Caco-2 (cell line): ENCODE measurements around the gene RAB19. TPM values are rescaled to one million over a fixed set of nuclear protein-coding genes. Genes with fewer than 3 reads are reported as not detected.
"Not testable (repeated sequence)": the region's sequence is repeated elsewhere in the genome, so short reads cannot be mapped to it uniquely, and the experiment has no call there.

Experiments used
- BruUV-seq: library from RNA; stranded (reverse); fragments of 400-500 nt; replicated peaks from 2 replicates; lab custom pipeline; 2021; lab: Mats Ljungman, UMichigan
- CTCF ChIA-PET: fragments of 300-600 bp; sonication (Branson Sonifier 250); formaldehyde crosslinking; loops from one replicate; lab custom pipeline; 2022; ENCODE audit warnings: antibody characterized with exemption; lab: Charles Lee
- POLR2A ChIA-PET: fragments of 300-600 bp; sonication (Branson Sonifier 250); formaldehyde crosslinking; loops from one replicate; lab custom pipeline; 2022; ENCODE audit warnings: antibody characterized with exemption; lab: Charles Lee
- DNase-seq, 2 experiments: peaks; one replicate each; pipeline versions ENCODE4 v3.0.0 to v3.0.0-alpha.2; 2020 to 2022
- H3K27me3 ChIP-seq: replicated peaks from 2 replicates; pipeline ENCODE4 v1.6.0; 2011; ENCODE audit warnings: low read length; ENCODE audit not compliant: control insufficient read depth, insufficient read depth
- H3K36me3 ChIP-seq: 2 replicates; pipeline ENCODE4 v1.5.1; 2011; ENCODE audit warnings: low read length; ENCODE audit not compliant: control insufficient read depth, insufficient read depth
- H3K4me1 ChIP-seq: fragments of 250-450 bp; sonication (Bioruptor Pico); 2 replicates; pipeline ENCODE4 v1.5.1; 2020; ENCODE audit warnings: mild to moderate bottlenecking
- H3K4me3 ChIP-seq: 2 replicates; pipeline ENCODE4 v1.5.1; 2011; ENCODE audit warnings: low read depth, mild to moderate bottlenecking, control low read depth, low read length
- H3K9me3 ChIP-seq: fragments of 250-450 bp; sonication (Bioruptor Pico); 2 replicates; pipeline ENCODE4 v1.5.1; 2020; ENCODE audit warnings: mild to moderate bottlenecking, moderate library complexity
- H3K27ac Mint-ChIP-seq: one replicate; pipeline ENCODE4 v1.8.0; 2022; ENCODE audit warnings: mixed read lengths; ENCODE audit not compliant: unreplicated experiment
- H3K27me3 Mint-ChIP-seq: one replicate; pipeline ENCODE4 v1.8.0; 2022; ENCODE audit warnings: mixed read lengths; ENCODE audit not compliant: insufficient read depth, unreplicated experiment
- H3K36me3 Mint-ChIP-seq: one replicate; pipeline ENCODE4 v1.8.0; 2022; ENCODE audit warnings: mild to moderate bottlenecking, mixed read lengths; ENCODE audit not compliant: insufficient read depth, unreplicated experiment
- H3K4me1 Mint-ChIP-seq: one replicate; pipeline ENCODE4 v1.8.0; 2022; ENCODE audit warnings: low read depth, mixed read lengths; ENCODE audit not compliant: unreplicated experiment
- H3K4me3 Mint-ChIP-seq: one replicate; pipeline ENCODE4 v1.8.0; 2022; ENCODE audit warnings: mild to moderate bottlenecking, moderate library complexity, mixed read lengths; ENCODE audit not compliant: unreplicated experiment
- H3K9me3 Mint-ChIP-seq: one replicate; pipeline ENCODE4 v1.8.0; 2022; ENCODE audit warnings: mixed read lengths; ENCODE audit not compliant: unreplicated experiment
- CTCF ChIP-seq, 2 experiments: fragments of 200-600 bp in 1 of 2; IDR thresholded peaks; 1 replicate in 1 of 2; 2 replicates in 1 of 2; pipeline versions ENCODE4 v1.5.1 to v1.8.0; 2011 to 2022; ENCODE audit warnings: antibody characterized with exemption in 1 of 2, control low read depth in 1 of 2, inconsistent platforms in 1 of 2, low read depth in 1 of 2, low read length in 1 of 2, mild to moderate bottlenecking in 1 of 2, moderate library complexity in 1 of 2; ENCODE audit not compliant: insufficient read depth in 1 of 2, severe bottlenecking in 1 of 2, unreplicated experiment in 1 of 2
- intact Hi-C: fragments of 100-400 bp; cut with micrococcal nuclease; formaldehyde crosslinking; loops from one replicate; pipeline ENCODE4 v1.10.0; 2022; ENCODE audit not compliant: unreplicated experiment
- total RNA-seq: library from RNA; stranded (reverse); gene quantifications from 2 replicates; pipeline ENCODE4 v1.2.3, GENCODE V29; 2022

The RAB19 gene
- total RNA-seq, 1 experiment from 2014 or later, result 3.8 TPM

GRCh38 chr7:140416560-140416959, 12.7 kb downstream of the RAB19 start:
- Mint-ChIP-seq H3K27me3 (no peaks in the 10 kb centered on the region), H3K9me3 (no peaks in the 10 kb centered on the region), H3K4me3 (no peak overlapping the region), H3K4me1 (peaks cover 8% of the 10 kb centered on the region), H3K36me3 (no peaks in the 10 kb centered on the region), H3K27ac (no peak overlapping the region)
- Histone ChIP-seq H3K27me3 (no peaks in the 10 kb centered on the region), H3K9me3 (no peaks in the 10 kb centered on the region), H3K4me1 (peaks cover 8% of the 10 kb centered on the region; the same call in 1 of the 2 replicates), H3K36me3 (no peaks in the 10 kb centered on the region), H3K4me3 (no peak overlapping the region)
- no TSS peak for BruUV-seq
- CTCF ChIA-PET, result no interaction called here
- POLR2A ChIA-PET, result no interaction called here
- intact Hi-C loops, result no loop called here
- no peak for TF ChIP-seq CTCF (IDR thresholded peaks at IDR 0.05; ENCODE audit: insufficient read depth in 1 of 2, low read depth in 1 of 2, low read length in 1 of 2, severe bottlenecking in 1 of 2, unreplicated experiment in 1 of 2)
- DNase-seq, result no peak

DNA sequence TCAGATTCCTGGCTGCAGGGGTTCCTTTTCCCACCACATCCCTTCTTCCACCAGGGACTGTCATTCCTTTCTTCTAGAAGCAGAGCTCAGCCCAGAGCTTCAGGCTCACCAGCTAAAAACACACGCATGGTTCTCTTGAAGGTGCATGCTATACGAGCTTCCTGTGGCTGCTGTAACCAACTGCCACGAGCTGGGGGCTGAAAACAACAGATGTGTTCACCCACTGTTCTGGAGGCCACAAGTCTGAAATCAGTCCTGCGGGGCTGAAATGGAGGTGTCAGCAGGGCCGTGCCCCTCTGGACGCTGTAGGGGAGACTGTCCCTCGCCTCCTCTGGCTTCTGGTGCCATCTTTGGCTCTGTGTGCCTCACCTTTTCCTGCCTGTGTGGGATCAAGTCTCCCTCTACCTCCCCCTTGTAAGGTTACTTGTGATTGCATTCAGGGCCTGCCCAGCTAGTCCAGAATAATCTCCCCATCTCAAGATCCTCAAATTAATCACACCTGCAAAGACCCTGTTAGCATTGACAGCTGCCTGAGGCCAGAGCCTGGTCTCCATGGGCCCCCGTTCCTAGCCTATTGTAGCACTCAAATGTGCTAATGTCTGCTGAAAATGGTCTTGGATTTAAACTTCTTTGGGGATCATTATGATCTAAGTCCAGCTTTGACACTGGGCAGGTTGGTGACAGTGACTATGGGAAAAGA, 13.7 kb downstream of the RAB19 start:
- ChIA-PET CTCF (interaction anchor here (0.6 to 0.7 kb wide), 2 partner anchors 1305 to 1419 kb away, joined by 3 to 4 read pairs; no protein-coding TSS in a partner anchor), POLR2A (no interaction called here)
- no peak overlapping the region for H3K4me3 ChIP-seq
- TF ChIP-seq CTCF (IDR thresholded peaks at IDR 0.05; ENCODE audit: insufficient read depth in 1 of 2, low read depth in 1 of 2, low read length in 1 of 2, severe bottlenecking in 1 of 2, unreplicated experiment in 1 of 2), result no peak
- Mint-ChIP-seq H3K4me1 (peaks cover 8% of the 10 kb centered on the region), H3K27me3 (no peaks in the 10 kb centered on the region), H3K27ac (no peak overlapping the region), H3K36me3 (no peaks in the 10 kb centered on the region), H3K9me3 (no peaks in the 10 kb centered on the region), H3K4me3 (no peak overlapping the region)
- no peaks in the 10 kb centered on the region for H3K36me3 ChIP-seq
- BruUV-seq, result no TSS peak
- H3K4me1 ChIP-seq, result peaks cover 8% of the 10 kb centered on the region; the same call in 1 of the 2 replicates
- intact Hi-C loops, result no loop called here
- H3K27me3 ChIP-seq, result no peaks in the 10 kb centered on the region
- DNase-seq, result no peak
- no peaks in the 10 kb centered on the region for H3K9me3 ChIP-seq

DNA sequence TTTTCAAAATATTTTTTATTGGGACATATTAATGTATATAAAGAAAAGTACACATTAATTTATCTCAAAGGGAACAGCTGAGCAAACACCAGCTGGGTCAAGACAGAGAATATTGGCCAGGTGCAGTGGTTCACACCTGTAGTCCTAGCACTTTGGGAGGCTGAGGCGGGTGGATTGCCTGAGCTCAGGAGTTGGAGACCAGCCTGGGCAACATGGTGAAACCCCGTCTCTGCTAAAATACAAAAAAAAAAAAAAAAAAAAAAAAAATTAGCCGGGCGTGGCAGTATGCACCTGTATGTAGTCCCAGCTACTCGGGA, 14.3 kb downstream of the RAB19 start:
- CTCF ChIA-PET, result interaction anchor here (0.6 kb wide), 1 partner anchor 1419 kb away, joined by 4 read pairs; no protein-coding TSS in a partner anchor
- POLR2A ChIA-PET, H3K4me3 Mint-ChIP-seq, H3K36me3 ChIP-seq, H3K36me3 Mint-ChIP-seq, H3K27me3 Mint-ChIP-seq, H3K27me3 ChIP-seq, H3K4me1 Mint-ChIP-seq, H3K4me3 ChIP-seq, H3K9me3 ChIP-seq, BruUV-seq, intact Hi-C loops, H3K27ac Mint-ChIP-seq, DNase-seq, H3K4me1 ChIP-seq, H3K9me3 Mint-ChIP-seq: not testable (repeated sequence)
